ENCODE measurements around the gene TLK2. TPM values are rescaled to one million over a fixed set of nuclear protein-coding genes. Genes with fewer than 3 reads are reported as not detected.

Gene TLK2
- polyA plus RNA-seq, 2 of the 4 experiments (the other 2 are of a cell fraction): 30.4 to 68.7 TPM

DNA sequence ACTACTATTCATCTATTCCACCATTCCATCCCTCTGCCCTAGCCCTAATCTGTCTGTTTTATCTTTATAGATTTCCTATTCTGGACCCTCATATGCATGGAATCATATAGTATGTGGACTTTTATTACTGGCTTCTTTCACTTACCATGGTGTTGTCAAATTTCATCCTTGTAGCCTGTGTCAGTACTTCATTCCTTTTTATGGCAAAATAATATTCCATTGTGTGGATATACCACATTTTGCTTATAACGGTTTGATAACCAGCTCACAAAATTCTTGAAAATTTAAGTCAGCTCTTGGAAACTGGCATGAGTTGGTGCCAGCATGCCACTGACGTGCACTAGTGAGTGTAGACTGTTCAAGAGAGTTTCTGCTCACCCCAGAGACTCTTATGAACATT, 118.5 kb downstream of the TLK2 start:
- H3K27ac ChIP-seq: no peak overlapping the region
- TF ChIP-seq USF2 (IDR thresholded peaks at IDR 0.05) (no peak), ZNF302 (CRISPR knock-in tag; IDR thresholded peaks at IDR 0.05) (no peak), RNF2 (IDR thresholded peaks at IDR 0.05; ENCODE audit: borderline replicate concordance, low read depth) (no peak), CHD4 (IDR thresholded peaks at IDR 0.05; ENCODE audit: borderline replicate concordance) (no peak), MAFK (IDR thresholded peaks at IDR 0.05; ENCODE audit: partially characterized antibody) (no peak), BHLHE40 (IDR thresholded peaks at IDR 0.05; ENCODE audit: low read depth, low read length) (no peak), KDM5A (IDR thresholded peaks at IDR 0.05) (no peak), PHF8 (IDR thresholded peaks at IDR 0.05; ENCODE audit: borderline replicate concordance, low read depth) (no peak), REST (IDR thresholded peaks at IDR 0.05) (no peak), HDAC2 (IDR thresholded peaks at IDR 0.05) (no peak), JUN (IDR thresholded peaks at IDR 0.05) (no peak), EP300 (IDR thresholded peaks at IDR 0.05) (no peak), MYC (IDR thresholded peaks at IDR 0.05; ENCODE audit: borderline replicate concordance, low read length) (no peak), FOSL2 (IDR thresholded peaks at IDR 0.05) (no peak), FOSL2 (CRISPR knock-in tag; IDR thresholded peaks at IDR 0.05) (no peak), GATA3 (IDR thresholded peaks at IDR 0.05; ENCODE audit: borderline replicate concordance) (no peak), EHF (CRISPR knock-in tag; IDR thresholded peaks at IDR 0.05) (no peak)
- POLR2A ChIA-PET: no interaction called here
- no peak for DNase-seq (ENCODE audit: low read depth in 1 of 2, low spot score in 1 of 2)
- H3K4me3 ChIP-seq: no peak overlapping the region
- ATAC-seq: no peak
- WGBS (ENCODE audit: missing lambda C conversion rate): 93% methylated on average over 2 of the region's 2 CpGs
- FAIRE-seq: no peak
- 0 out of 3 replicates have a peak, but pooled peaks cover 2% of the 10 kb centered on the region for H3K4me1 ChIP-seq
- CTCF ChIA-PET: interaction anchor here (0.9 to 1.3 kb wide), 2 partner anchors 11 to 12 kb away, joined by 3 read pairs; no protein-coding TSS in a partner anchor
- no peaks in the 10 kb centered on the region for H3K9me3 ChIP-seq
- no peak overlapping the region for H3K4me2 ChIP-seq

DNA sequence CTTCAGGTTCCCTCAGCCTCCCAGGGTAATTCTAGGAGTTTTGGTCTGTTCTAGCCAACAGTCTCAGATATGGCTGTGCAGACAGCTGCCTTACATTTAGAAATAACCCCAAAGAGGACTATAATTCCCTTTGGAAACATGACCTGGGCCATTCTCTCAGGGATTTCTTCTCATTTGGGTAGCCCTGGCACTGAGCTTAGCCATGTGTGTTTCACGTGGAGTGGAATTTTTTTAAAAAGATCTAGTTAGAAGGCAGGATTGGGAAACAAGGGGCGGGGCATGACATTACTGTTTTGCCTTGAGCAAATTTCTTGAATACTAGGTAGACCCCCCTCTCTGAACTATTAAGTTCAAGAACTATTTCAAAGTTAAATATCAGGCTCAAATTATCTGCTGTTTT, 119.3 kb downstream of the TLK2 start:
- POLR2A ChIA-PET: interaction anchor here (0.6 kb wide), 1 partner anchor 26 kb away, joined by 5 read pairs; no protein-coding TSS in a partner anchor

More for the DNA sequence above, 119.3 kb downstream of the TLK2 start:
- DNase-seq (ENCODE audit: low read depth in 1 of 2, low spot score in 1 of 2) (no peak), ATAC-seq (no peak), FAIRE-seq (no peak)
- H3K4me1 ChIP-seq: no peaks in the 10 kb centered on the region
- CTCF ChIA-PET: interaction anchor here (1.3 kb wide), 1 partner anchor 12 kb away, joined by 3 read pairs; no protein-coding TSS in a partner anchor
- no peak overlapping the region for H3K4me2 ChIP-seq
- 99% methylated on average over 2 of the region's 2 CpGs for WGBS (ENCODE audit: missing lambda C conversion rate)
- H3K9me3 ChIP-seq: no peaks in the 10 kb centered on the region
- no peak overlapping the region for H3K4me3 ChIP-seq
- H3K27ac ChIP-seq: no peak overlapping the region
- no peak for TF ChIP-seq ESRRA (IDR thresholded peaks at IDR 0.05; ENCODE audit: borderline replicate concordance, low read length)
- TF ChIP-seq FOSL2 (IDR thresholded peaks at IDR 0.05): no peak
- no peak for TF ChIP-seq FOSL2 (CRISPR knock-in tag; IDR thresholded peaks at IDR 0.05)
- TF ChIP-seq REST (IDR thresholded peaks at IDR 0.05): no peak
- no peak for TF ChIP-seq CEBPB (IDR thresholded peaks at IDR 0.05)
- TF ChIP-seq TFCP2L1 (CRISPR knock-in tag; IDR thresholded peaks at IDR 0.05): no peak
- TF ChIP-seq ZC3H11A (IDR thresholded peaks at IDR 0.05): no peak
- TF ChIP-seq FOSB (CRISPR knock-in tag; IDR thresholded peaks at IDR 0.05): no peak
- no peak for TF ChIP-seq USF2 (IDR thresholded peaks at IDR 0.05)
- TF ChIP-seq EP300 (IDR thresholded peaks at IDR 0.05): no peak
- TF ChIP-seq ZNF302 (CRISPR knock-in tag; IDR thresholded peaks at IDR 0.05): no peak
- no peak for TF ChIP-seq EHF (CRISPR knock-in tag; IDR thresholded peaks at IDR 0.05)
- TF ChIP-seq CHD2 (IDR thresholded peaks at IDR 0.05; ENCODE audit: low read length, partially characterized antibody): no peak
- TF ChIP-seq SREBF2 (IDR thresholded peaks at IDR 0.05): no peak
- no peak for TF ChIP-seq NFE2L2 (conservative IDR thresholded peaks at IDR 0.05; ENCODE audit: low read length)
- no peak for TF ChIP-seq RNF2 (IDR thresholded peaks at IDR 0.05; ENCODE audit: borderline replicate concordance, low read depth)
- TF ChIP-seq FOXS1 (CRISPR knock-in tag; IDR thresholded peaks at IDR 0.05): no peak
